ENCODE measurements around the gene METTL24.
"Not testable (repeated sequence)": the region's sequence is repeated elsewhere in the genome, so short reads cannot be mapped to it uniquely, and the experiment has no call there.

METTL24 gene

DNA sequence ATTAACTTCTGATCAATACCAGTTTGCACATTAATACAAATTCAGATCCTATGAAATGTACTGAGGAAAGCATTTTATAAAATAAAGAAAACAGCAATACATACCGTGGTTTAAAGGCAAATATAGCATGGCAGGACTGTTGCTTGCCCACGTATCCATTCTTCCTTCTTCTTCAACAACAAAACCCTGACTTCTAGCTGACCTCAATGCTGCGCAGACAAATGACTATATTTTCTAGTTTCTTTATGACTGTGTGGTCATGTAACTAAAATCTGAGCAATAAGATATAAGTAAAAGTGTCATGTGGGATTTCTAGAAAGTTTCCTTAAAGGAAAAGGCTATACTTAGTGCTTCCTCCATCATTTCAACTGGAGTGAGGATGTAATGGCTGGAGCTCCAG is 92.9 kb downstream of the METTL24 start:
- no peak for DNase-seq (ENCODE audit: low spot score)

GRCh38 chr6:110256366-110256765 is 101.8 kb downstream of the METTL24 start:
- DNase-seq (ENCODE audit: low spot score) = no peak

DNA sequence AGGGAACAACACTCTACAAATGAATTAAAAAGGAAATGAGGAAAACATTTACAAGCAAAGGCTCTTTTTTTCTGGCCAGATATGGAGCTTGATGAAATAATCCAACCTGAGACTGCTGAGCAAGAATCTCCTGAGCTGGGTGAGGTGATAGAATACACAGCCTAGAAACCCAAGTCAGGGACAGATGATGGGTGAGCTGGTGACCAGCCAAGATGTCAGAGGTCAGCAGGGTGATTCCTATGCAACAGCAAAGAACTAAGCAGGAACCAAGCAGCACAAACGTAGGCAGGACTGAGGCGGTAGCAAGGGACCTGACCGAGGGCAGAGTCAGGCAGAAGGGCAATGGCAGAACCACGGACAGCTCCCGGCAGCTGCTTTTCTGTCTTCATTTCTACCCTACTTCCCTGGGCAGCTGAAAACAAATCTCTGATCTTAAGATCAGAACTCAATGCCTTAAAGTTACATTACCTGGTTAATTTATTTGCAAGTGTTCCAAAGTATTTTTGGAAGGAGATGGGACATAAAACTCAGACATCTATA is 102.9 kb downstream of the METTL24 start:
- peak; percentile 28 for DNase-seq (ENCODE audit: low spot score)

DNA sequence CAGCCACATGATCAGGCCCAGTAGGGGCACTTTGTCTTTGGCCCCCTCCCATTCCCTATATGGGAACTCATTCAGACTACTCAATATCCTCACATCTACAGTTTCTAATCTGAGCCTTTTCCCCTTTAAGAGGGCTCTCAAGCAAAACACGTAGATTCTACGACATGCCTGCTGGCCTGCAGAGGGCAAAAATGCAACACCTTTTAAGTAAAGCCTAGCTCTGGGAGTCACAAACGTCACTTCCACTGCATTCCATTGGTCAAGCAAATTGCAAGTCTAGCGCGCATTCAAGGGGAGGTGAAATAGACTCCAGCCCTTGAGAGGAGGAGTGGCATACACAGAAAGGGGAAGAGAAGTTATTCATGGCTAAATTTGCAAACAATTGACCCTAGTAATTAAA is 107.3 kb downstream of the METTL24 start:
- DNase-seq (ENCODE audit: low spot score) = no peak

DNA sequence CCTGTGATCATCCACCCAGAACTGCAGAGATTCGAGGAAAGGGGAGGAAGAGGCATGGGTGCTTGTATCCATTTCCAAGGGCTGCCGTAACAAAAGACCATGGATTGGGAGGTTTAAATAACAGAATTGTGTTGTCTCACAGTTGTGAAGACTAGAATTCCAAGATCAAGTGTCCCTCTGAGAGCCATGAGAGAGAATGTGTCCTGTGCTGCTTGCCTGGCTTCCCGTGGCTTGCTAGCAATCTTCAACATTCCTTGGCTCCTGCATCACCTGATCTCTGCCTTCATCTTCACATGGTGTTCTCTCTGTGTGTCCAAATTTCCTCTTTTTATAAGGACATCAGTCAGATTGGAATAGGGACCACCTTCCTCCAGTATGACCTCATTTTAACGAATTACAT is 108.1 kb downstream of the METTL24 start:
- no peak for DNase-seq (ENCODE audit: low spot score)

DNA sequence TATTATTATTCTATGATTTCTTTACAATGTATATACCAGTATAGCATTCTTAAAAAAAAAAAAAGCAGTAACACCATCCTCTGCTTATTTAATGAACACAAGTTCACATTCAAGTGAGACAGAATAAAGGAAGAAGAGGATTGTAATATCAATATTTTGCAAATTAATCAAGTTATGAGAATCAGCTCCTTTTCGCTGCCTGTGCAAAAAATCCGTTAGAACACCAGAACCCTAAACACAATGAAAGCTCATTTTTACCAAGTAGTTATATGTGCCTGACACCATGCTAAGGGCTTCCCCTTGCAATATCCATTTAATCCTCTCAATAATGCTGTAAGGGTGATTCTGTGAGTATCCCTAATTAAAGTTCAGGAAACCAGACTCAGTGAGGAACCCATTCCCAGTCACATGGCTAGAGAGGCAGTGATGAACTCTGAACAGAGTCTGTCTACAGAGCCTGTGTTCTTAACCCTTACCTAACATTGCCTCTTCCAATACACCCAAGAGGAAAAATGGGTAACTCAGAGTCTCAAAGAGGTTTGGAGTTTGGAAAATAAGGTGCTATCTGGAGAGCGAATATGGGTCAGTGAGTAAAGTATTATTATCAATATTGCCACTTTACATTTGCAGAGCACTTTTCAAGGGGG is 111.1 kb downstream of the METTL24 start:
- no peak for DNase-seq (ENCODE audit: low spot score)

DNA sequence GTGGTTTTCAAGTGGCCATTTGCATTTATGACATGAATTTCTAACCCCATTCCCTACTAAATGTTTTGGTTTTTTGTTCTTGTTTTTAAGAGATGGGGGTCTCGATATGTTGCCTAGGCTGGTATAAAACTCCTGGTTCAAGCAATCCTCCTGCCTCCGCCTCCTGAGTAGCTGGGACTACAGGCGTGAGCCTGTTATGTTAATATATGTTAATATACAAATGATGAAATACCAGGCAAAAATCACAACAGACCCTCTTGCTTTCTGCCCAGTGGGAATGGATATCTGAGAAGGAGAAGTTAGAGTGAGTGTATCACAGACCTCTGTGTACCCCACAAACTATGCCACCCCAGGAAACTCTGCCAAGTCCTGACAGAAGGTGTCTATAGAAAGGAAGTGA is 111.8 kb downstream of the METTL24 start:
- DNase-seq (ENCODE audit: low spot score) = no peak

DNA sequence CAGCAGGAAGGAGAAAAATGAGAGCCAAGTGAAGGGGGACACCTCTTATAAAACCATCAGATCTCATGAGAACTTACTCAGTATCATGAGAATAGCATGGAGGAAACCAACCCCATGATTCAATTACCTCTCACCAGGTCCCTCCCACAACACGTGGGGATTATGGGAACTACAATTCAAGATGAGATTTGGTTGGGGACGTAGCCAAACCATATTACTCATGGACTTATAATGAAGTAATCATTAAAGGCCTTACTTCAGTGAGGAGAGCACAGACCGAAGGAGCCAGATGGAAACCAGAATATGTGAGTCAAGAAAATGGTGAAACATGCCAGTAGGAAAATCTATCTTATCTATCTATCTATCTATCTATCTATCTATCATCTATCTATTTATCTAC is 113.5 kb downstream of the METTL24 start:
- DNase-seq (ENCODE audit: low spot score) = not testable (repeated sequence)

GRCh38 chr6:110239526-110240274 is 118.4 kb downstream of the METTL24 start:
- no peak for DNase-seq (ENCODE audit: low spot score)

DNA sequence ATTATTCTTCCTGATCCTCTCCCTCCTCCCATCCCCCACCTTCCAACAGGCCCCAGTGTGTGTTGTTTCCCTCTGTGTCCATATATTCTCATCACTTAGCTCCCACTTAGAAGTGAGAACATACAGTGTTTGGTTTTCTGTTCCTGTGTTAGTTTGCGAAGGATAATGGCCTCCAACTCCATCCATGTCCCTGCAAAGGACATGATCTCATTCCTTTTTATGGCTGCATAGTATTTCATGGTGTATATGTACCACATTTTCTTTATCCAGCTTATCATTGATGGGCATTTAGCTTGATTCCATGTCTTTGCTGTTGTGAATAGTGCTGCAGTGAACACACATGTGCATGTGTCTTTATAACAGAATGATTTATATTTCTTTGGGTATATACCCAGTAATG is 122.1 kb downstream of the METTL24 start:
- DNase-seq (ENCODE audit: low spot score) = not testable (repeated sequence)

DNA sequence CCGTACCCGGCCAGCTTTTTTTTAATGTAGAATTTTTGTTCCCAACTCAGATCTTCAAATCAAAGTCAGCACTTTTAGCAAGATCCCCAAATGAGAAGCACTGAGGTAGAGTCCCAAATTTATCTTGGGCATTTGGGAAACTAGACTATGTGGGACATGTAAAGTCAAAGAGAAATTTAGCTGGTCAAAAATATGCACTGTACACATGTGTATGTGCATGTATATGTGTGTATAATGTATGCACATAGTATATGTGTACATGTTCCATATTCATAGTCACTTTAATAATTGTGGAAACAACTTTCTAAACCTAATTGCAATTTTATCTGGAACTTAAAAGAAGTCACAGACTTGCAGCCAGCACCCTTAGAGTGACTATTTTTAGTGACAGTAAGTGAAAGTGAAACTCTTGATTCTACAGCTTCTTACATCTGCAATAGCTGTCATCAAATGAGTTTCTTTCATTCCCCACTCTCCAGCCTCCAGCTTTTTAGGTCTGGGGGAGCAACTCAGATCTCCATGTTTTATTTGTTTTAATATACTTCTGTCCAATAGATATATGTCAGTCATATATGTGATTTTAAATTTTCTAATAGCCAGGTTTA is 124.3 kb downstream of the METTL24 start:
- DNase-seq (ENCODE audit: low spot score) = no peak

DNA sequence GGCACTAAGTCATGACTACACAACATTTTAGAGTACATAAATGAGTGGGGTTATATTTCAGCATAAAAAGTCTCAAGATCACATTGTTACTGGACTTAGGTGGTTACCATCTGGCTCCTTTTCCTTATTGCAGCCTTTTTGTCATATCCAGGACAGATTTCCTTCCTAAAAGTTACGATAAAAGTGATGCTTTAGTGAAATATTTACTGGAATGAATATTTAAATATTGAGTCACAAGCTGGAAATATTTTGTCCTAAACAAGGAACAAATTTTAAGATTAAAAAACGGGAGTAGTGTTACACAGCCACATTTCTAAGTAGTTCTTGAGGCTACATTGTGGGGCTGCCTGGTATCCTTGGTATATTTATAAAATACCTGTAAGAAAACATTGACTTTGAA is 125.7 kb downstream of the METTL24 start:
- no peak for DNase-seq (ENCODE audit: low spot score)

- no peak for DNase-seq (ENCODE audit: low spot score)
These were observed 131.9 kb downstream of the METTL24 start for GRCh38 chr6:110226261-110226660.

DNA sequence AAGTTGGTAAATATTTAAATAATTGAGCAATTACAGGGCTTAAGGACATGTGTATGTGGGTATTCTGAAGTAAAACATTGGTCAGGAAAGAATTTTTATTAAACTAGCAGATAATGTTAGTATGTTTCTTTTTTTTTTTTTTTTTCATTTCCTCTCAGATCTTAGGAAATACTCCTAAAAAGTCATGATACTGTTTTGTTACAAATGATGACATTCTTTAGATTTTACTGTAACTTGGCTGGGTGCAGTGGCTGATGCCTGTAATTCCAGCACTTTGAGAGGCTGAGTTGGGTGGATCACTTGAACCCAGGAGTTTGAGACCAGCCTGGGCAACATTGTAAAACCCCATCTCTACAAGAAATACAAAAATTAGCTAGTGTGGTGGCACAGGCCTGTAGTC is 136.4 kb downstream of the METTL24 start:
- no peak for DNase-seq (ENCODE audit: low spot score)

GRCh38 chr6:110217266-110217665 is 140.9 kb downstream of the METTL24 start:
- DNase-seq (ENCODE audit: low spot score) = no peak

- no peak for DNase-seq (ENCODE audit: low spot score)
These were observed 142.0 kb downstream of the METTL24 start for GRCh38 chr6:110216140-110216539.

GRCh38 chr6:110214338-110214737 is 143.8 kb downstream of the METTL24 start:
- no peak for DNase-seq (ENCODE audit: low spot score)

DNA sequence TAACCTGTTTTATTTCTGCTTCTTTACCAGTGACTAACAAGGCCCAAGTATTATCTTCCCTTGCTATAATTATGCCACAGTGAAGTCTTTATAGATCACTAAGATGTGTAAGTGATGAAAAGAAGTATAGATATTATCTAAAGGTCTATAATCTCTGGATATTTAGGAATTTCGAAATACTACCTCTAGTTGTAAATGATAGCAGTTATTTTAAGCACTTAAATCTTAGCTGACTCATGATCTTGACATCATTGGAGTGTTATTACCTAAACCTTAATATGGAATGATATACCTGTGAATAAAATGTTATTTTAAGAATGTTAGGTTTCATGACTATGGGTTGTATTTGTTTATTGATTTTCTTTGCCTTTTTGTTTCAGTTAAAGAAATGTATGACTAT is 146.4 kb downstream of the METTL24 start:
- DNase-seq (ENCODE audit: low spot score) = no peak

DNA sequence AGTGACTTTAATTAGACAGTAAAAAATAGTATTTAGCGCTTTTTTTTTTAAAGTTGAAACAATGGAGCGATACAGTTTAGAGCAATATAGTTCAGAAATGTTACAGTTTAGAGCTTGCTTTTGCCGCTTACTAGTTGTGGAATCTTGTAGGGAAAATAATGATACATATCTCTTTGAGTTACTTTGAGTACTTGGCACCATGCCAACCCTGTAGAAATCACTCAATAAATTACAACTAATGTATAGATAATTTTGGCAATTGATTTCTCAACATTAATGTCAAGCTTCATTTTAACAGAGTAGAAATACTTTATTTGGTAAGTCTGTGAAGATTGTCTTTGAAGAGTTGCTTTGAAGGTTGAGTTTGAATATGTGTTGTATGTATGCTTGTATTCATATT is 150.5 kb downstream of the METTL24 start:
- DNase-seq (ENCODE audit: low spot score) = no peak

GRCh38 chr6:110201151-110201884 is 156.8 kb downstream of the METTL24 start:
- no peak for DNase-seq (ENCODE audit: low spot score)

GRCh38 chr6:110198561-110198960 is 159.6 kb downstream of the METTL24 start:
- no peak for DNase-seq (ENCODE audit: low spot score)

DNA sequence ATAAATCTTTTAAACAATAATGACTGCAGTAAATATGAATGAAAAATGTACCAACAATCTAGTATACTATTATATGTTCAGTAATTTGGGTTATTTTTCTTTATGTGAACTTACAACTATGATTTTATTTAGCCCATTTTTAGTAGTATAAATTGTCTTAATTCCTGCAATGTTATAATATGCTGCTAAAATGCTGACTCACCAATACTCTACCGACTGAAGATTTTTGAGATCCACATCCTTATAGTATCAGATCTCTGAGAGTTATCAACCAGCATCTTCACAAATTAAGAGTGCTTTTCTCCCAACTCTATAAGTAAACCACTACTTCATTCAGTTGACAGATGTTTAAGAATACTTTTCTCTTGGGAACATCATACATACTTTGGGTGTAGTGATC is 161.3 kb downstream of the METTL24 start:
- no peak for DNase-seq (ENCODE audit: low spot score)

DNA sequence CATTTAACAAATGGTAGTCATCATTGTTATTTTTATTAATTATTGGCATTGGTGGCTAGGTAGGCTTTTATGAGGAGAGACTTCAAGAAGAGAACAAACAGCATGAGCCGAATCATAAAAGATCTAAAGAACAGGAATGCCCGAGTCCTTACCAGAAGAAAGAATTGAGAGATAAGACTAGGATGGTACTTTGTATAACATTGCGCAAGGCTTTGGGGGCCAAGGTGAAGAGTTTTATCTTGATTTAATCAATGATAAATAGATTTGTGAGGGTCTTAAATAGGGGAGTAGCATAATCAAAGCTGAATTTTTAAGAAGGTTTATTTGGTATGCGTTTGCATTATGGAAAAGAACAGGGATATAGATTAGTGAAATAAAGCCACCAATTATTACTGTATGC is 162.5 kb downstream of the METTL24 start:
- no peak for DNase-seq (ENCODE audit: low spot score)
